SK-MEL-5 (cell line): Measurements from ENCODE around the gene KRABD2.

ENCODE experiments used
- DNase-seq: peaks from one replicate; pipeline ENCODE4 v3.0.0-alpha.2; 2016; ENCODE audit warnings: low read depth, low spot score
- in situ Hi-C: cut with HindIII; loops from 2 replicates; pipeline ENCODE4 v1.10.0; 2016; ENCODE audit warnings: low sequenced_read_pairs, high pct_unique_total_duplicates, low pct_unique_long_range_greater_than_20kb

Gene KRABD2

DNA sequence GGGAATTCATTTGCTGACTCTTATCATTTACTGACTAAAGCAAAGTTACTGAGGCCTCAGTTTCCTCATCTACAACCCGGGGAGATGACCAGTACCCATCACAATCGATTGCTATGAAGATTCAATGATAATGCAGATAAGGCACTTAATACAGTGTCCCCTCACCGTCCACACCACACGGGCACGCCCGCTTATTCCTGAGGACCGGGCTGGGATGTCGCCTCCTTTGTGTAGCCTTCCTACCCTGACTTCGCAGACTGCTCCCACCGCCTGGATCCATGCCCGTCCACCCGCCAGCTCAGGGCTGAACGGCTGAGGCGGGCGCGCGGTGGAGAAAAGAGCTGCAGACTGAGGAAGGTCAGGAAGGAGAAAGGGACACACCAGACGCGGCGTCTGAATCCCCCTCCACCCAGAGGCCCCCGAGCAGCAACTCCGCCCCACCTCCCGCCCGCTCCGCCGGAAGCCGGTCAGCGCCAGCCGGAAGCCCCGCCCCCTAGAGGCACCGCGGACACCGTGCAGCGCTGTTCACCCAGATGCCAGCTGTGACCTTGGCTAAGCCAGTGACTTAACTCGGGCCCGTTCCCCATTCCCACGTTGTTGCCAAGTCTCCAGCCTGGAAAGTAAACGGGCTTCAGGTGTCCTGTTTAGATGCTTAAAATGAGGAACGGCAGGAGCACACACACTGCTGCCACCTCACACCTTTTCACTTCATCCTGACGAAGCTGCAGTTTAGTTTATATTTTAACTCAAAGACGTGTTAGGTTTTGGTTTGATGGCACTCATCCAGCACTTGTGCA, at the start of gene KRABD2:
Gene KRABD2, minus strand, starts transcription at position 434 of the 797 bp plus-strand sequence.
- peak; percentile 91 for DNase-seq
- in situ Hi-C loops = no loop called here

DNA sequence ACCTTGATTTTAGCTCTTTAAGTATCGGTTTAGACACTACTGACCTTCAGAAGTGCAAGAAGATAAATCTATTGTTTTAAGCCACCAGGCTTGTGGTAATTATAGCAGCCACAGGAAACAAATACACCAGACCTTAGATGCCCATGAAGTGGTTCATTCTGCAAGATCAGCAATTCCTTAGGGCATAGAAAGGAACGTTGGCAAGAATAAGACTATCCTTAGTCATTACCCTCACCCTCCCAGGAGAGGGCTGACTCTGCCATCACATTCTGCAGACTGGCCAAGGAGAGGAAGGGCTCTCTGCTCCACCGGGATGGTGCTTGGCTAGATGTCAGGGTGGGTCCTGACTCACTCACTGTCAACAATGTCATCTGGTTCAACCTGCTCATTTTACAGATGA, 45.1 kb upstream of the KRABD2 start:
- in situ Hi-C loops = no loop called here
- no peak for DNase-seq

DNA sequence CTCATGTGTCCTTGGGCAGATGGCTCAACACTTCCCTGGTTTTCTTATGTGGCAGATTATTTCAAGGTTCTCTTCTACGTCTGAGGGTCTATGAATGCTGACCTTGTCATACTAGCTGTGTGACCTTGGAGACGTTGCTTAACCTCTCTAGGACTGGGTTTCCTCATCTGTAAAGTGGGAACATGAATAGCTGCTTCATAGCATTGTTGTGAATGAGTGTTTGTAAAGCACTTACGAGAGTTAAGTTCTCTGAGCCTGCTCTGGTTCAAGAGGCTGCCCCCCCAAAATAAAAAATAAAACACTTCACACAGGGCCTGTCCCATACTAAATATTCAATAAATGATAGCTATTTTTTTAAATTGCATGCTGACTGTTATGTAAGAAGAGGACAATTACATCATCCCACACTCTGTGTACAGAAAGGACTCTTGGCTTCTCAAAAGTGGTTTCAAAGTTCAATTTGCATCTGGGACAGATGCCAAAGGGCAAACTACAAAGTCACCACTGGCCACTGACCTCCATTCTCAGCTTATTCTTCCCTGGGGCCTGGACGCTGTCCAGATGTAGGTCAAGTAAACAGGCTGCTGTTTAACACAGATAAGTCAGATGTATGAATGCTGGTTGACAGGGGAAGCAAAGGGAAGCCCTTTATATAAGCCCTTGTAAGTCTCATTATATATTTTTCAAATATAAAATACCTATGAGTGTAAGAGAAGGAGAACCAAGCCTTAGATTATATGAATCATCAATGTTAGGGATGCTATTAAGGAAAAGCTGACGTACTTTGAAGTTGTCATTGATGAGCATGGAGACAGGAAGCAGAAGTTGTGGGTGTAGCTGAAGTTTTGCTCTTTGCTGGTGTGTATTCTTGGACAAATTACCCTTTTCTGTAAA, 43.8 kb upstream of the KRABD2 start:
- in situ Hi-C loops = no loop called here
- no peak for DNase-seq

DNA sequence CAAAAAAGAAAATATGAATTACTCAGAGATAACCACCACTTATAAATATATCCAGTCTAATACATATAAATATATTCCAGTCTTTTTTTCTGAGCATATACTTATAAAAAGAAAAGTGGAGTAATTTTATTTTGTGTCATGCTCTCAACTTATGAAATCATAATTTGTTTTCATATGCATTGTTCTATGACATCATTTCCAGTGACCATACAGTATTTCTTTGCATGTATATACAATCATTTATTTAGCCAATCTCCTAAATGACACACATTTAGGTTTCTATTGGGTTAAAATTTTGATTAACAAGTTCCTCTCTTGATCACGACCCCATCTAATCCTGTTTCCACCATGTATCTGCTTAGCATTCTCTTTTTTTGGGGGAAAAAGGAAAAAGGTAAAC, 42.8 kb upstream of the KRABD2 start:
- in situ Hi-C loops = no loop called here
- DNase-seq = no peak

DNA sequence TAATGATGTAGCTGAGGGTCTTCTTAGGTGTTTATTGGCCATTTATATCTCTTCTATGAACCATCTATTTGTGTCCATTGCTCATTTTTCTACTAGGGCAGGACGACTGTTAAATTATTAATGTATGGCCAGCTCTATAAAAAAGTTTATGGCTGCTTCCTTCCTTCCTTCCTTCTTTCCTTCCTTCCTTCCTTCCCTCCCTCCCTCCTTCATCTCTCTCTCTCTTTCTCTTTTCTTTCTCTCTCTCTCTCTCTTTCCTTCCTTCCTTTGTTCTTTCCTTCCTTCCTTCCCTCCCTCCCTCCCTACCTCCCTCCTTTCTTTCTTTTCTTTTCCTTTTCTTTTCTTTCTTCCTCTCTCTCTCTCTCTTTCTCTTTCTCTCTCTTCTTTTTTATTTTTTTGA, 42.0 kb upstream of the KRABD2 start:
- no peak for DNase-seq
- in situ Hi-C loops = no loop called here

DNA sequence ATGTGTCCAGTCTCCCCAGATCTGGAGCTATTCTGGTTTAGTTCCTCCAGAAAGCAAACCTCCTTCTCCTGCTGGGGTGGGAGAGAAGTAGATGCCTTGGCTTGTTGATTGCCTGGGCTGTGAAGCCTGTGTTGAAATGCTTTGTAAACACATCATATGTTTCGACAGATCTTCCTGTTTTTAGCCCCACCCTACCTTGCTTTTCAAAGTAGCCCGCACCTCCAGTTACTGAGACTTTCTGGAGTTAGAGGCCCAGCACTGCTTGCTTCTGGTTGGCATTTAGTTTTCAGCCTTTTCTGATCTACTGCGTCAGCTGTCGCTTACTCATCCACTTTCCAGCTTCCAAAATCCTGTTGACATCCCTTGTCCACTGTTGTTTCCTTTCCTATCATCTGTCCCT, 41.3 kb upstream of the KRABD2 start:
- no peak for DNase-seq
- in situ Hi-C loops = no loop called here

DNA sequence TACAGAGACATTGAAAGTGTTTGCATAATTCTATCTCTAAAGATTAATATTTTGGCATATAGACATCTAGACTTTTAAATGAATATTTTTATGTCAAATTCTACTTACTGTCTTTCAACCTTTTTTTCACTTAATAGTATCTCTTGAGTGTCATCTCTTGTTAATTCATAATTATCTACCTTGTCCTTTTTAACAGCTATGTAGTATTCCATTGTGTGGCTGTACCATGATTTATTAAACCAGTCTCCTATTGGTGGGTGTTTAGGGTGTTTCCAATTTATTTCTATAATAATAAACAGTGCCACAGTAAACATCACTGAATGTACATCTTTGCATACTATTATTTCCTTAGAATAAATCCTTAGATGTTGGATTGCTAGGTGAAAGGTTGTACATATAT, 37.4 kb upstream of the KRABD2 start:
- no peak for DNase-seq
- in situ Hi-C loops = no loop called here

DNA sequence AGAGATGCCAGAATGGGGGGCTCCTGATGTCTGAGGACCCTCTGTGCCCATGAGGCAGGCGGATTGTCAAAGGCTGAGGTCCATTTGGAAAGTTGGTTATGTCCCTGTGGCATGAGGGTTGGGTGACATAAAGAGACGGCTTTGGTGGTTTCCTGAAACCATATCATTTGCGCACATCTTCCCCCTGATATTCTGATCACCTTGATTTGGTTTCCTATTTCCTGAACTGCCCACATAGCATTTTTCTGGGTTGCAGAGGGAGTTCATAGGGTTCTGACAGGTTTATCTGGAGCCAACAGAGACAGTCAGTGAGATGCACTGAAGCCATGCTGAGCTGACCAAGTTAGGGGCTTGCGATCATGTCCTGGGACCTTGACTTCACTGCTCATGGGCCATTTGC, 36.8 kb upstream of the KRABD2 start:
- no peak for DNase-seq
- in situ Hi-C loops = no loop called here

DNA sequence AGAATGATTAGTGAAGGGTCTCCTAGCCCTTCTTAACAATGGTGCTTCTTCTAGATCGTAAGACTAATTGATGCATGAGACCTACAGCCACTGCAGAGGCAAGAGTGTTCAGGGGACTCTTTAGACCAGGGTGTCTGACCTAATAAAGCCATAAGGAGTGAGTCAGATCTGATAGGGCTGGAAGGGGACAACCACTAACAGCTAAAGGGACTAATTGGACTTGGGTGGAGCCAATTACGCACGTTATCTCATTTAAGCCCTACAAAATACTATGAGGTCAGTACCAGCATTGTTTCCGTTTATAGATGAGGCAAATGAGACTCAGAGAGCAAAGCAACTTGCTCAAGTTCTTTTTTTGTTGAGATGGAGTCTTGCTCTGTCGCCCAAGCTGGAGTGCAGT, 35.6 kb upstream of the KRABD2 start:
- in situ Hi-C loops = no loop called here
- DNase-seq = no peak

DNA sequence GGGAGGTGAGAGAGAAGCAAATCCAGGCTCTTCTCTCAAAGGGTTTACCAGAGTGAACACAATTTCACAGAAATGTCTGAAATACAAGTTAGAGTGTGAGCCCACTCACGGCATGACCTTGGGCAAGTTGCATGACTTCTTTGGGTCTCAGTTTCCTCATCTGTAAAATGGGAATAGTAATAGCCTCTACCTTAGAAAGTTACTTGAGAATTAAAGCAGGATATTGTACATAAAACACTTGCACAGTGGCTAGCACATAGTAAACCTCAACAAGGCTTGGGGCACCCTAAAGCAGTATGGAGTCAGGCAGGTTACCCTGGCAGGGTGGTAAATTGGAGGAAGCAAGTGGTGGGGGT, 34.4 kb upstream of the KRABD2 start:
- DNase-seq = no peak
- in situ Hi-C loops = no loop called here

DNA sequence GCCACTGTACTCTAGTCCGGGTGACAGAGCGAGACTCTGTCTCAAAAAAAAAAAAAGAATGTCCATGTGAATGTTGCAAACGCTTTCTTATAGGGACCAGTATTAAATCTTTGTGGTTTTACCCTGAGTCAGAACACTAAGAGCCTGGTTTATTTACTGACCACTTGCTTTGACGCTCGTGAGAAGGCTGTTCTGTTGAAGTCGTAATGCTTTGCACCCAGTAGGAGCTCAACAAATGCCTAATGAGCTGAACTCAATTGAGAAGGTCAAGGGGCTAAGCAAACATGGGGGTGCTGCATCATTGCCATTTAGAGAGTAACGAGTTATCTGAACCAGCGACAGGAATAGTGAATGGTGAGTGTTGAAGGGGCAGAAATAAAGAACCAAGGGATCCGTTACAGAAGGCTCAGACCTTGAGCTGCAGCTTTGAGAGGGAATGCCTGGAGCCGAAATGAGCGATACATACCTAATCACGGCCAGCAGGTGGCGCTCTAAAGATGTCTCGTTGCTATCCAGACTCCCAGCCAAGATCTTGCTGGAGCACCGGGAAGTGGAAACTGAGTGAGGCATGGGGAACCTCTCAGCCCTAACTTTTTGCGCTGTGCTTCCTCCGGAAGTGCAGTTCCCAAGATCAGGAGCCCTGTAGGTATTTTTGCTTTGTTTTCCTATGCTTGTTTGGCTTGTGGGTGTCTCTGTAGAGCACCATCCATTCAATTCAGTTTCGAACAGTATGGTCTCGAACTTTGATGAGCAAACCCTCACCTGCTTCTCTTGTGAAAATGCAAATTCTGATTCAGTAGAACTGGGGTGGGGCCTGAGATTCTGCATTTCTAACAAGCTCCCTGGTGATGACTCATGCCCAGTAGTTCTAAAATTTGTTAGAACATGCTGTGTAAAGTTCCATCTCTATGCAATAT, 33.7 kb upstream of the KRABD2 start:
- in situ Hi-C loops = no loop called here
- DNase-seq = peak; percentile 94

DNA sequence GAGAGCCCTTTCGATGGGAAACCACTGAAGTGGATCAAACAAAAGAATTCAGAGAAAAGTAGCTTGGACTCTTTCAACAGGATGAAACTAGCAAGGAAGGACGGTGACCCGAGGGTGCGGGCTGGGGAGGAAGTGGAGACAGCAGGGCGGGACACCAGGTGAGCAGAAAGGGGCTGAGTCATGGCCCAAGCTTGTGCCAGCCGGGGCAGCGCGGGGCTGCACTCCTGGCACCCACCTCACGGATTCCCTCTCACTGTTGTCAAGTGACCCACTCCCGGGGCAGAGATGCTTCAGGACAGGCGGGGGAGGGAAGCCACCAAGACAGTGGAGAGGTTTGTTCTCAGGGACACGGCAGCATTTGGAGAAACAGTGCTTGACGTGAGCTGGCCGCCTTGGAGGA, 31.9 kb upstream of the KRABD2 start:
- DNase-seq = peak; percentile 91
- in situ Hi-C loops = no loop called here

DNA sequence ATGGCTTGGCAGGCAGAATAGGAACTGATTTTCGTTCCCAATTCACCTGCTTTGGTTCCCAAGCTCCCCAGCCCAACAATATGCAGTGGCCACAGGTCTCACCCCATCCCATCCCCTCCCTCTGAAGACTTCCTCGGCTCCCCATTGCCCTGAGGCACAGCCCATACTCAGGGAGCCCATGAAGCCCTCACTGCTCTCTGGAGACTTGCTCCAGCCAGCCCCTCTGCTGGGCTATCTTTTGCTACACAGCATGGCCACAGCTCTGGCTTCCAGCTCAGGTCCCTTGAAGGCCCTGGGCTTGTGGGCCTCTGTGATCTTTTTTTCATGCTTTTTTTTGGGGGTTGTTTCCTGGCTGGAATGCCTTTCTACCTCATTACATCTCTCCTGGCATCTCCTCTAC, 29.7 kb upstream of the KRABD2 start:
- in situ Hi-C loops = no loop called here
- DNase-seq = no peak

DNA sequence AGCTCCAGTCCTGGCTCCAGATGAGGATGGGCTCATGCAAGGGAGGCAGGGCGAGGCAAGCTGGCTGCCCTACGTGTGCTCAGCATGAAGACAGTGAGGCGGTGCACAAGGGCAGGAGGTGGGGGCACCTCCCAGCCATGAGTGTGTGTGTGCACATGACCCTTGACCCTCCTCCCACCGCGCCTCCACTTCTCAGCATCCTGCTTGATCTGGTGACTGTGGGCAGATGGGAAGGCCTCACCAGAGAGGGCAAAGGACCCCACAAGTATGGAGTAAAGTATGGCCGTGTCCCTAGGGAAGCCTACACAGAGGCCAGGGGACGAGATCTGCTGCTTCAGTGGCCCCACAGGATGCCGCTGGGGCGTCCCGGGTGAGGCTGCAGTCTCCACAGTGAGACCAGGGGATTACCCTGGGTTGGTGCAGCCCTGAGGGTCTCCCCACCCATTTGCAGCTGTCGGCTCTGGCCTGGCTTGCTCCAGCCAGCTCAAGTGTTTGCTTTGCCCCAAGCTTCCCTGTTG, 29.1 kb upstream of the KRABD2 start:
- no peak for DNase-seq
- in situ Hi-C loops = no loop called here

DNA sequence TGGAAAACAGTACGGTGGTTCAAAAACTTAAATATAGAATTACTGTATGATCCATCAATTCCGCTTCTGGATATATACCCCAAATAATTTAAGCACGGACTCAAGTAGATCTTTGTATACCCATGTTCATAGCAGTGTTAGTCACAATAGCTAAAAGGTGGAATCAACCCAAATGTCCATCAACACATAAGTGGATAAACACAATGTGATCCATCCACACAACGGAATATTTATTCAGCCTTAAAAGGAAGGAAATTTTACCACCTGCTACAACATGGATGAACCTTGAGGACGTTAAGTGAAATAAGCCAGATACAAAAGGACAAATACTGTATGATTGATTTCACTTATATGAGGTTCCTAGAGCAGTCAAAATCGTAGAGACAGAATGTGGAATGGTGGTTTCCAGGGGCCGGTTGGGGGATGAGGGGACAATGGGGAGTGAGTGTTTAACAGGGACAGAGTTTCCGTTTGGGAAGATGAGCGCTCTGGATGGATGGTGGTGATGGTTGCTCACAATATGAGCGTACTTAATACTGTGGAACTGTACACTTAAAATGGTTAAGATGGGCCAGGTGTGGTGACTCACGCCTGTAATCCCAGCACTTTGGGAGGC, 26.5 kb upstream of the KRABD2 start:
- DNase-seq = no peak
- in situ Hi-C loops = no loop called here

DNA sequence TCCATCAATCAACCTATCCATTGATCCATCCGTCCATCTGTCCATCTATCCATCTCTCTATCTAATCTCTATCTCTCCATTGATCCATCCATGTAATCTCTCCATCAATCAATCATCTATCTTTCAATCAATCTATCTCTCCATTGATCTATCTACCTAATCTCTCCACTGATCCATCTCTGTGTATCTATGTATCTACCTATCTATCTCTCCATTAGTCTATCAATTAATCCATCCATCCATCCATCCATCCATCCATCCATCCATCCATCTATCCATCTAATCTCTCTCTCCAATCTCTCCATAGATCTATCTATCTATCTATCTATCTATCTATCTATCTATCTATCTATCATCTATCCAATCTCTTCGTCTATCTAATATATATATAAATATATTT, 24.6 kb upstream of the KRABD2 start:
- no peak for DNase-seq
- in situ Hi-C loops = no loop called here

DNA sequence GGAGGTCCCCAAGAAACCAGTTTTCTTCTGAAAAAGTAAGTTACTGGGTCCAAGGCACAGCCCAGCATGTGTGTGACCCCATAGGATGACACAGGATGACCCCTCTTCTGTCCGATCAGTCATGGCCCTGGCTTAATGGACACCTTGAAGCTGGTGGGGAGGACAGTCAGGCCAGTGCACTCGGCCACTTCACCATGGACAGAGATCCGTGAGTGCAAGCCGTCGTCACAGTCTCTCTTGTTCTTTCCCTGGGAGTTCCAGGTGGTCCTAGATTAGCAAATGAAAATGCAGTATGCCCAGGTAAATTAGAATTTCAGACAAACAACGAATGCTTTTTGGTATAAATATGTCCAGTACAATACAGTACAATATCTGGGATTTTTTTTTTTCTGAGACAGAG, 22.5 kb upstream of the KRABD2 start:
- in situ Hi-C loops = no loop called here
- no peak for DNase-seq
